SK-MEL-5 (cell line): ENCODE results near the gene DNTTIP2. TPM values are rescaled to one million over a fixed set of nuclear protein-coding genes. Genes with fewer than 3 reads are reported as not detected.
A peak's percentile ranks its signal among the peaks of the same experiment; 100 is the strongest.
"Not testable (repeated sequence)": the region's sequence is repeated elsewhere in the genome, so short reads cannot be mapped to it uniquely, and the experiment has no call there.

Experiments
- DNase-seq: peaks from one replicate; pipeline ENCODE4 v3.0.0-alpha.2; 2016; ENCODE audit warnings: low read depth, low spot score
- in situ Hi-C: cut with HindIII; loops from 2 replicates; pipeline ENCODE4 v1.10.0; 2016; ENCODE audit warnings: low sequenced_read_pairs, high pct_unique_total_duplicates, low pct_unique_long_range_greater_than_20kb
- total RNA-seq: library from RNA; depleted of rRNA; stranded (reverse); fragments of >200 nt; shearing (Covaris generic); gene quantifications from 2 replicates; pipeline ENCODE4 v1.2.3, GENCODE V29; 2014

DNTTIP2 gene
- total RNA-seq, 1 experiment from 2014 or later = 40.9 TPM

DNA sequence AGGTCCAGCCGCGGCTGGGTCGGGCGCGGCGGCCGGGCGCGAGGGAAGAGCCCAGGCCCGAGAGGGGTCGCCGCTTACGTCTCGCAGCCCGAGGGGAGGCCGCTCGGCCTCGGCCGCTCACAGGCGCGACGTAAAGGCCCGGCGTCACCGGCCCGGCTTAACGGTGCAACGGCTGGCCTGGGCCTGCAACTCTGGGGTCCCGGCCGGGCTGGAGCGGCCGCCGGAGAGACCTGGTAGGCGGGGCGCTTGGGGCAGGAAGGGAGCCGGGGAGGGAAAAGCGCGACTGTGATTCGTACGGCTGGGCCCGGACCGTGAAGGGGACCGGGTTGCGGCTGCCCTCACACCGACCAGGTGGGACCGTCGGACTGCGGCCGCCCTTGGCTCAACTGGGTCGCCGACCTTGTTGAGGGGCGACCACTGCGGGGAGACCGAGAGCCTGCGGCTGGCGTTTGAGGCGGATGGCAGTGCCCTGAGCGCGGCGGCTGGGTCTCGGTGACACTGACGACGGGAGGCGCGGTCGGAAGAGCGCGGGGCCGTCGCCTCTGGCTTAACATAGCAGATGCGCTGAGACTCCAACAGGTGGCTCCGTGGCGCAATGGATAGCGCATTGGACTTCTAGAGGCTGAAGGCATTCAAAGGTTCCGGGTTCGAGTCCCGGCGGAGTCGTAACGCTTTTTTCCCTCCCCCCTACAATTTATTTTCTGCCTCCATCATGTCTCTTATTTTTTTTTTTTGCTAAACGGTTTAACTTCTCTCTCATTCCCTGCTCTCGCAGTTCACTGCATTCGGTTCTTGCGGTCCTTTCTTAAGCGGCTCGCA is 31.8 kb downstream of the DNTTIP2 start:
- in situ Hi-C loops = no loop called here
- peak; percentile 84 for DNase-seq

GRCh38 chr1:93846206-93846991 is 32.6 kb downstream of the DNTTIP2 start:
- DNase-seq = peak; percentile 77
- in situ Hi-C loops = no loop called here

DNA sequence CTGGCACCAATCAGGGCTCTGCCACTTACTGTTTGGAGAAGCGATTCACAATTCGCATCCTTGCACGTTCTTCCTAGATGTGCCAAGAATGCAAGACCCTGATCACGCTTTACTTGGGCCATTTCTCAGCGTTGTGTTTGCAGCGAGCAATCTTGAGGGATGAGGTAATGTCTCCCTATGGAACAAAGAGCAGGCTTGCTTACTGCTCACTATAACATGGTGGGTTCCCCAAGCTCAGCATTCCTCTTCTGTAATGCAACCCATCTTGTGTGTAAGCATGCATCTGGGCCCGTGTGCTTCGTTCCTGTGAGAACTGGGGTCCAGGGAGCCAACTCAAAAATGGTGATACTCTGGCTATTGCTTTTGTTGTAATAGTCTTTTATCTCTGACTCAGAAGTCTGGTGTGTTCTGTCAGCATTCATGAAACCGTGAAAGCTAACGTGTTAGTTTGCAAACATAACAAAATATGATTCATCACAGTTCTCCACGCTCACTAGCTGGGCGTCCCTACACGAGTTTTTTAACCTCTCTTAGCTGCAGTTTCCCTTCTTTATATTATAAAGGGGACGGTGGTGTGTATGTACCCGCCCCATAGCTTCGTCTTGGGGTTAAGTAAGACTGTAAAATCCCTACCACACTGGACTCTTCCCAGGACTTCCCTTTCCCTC is 33.3 kb downstream of the DNTTIP2 start:
- no peak for DNase-seq
- in situ Hi-C loops = no loop called here

GRCh38 chr1:93844262-93845045 is 34.6 kb downstream of the DNTTIP2 start:
- in situ Hi-C loops = no loop called here
- DNase-seq = peak; percentile 81

DNA sequence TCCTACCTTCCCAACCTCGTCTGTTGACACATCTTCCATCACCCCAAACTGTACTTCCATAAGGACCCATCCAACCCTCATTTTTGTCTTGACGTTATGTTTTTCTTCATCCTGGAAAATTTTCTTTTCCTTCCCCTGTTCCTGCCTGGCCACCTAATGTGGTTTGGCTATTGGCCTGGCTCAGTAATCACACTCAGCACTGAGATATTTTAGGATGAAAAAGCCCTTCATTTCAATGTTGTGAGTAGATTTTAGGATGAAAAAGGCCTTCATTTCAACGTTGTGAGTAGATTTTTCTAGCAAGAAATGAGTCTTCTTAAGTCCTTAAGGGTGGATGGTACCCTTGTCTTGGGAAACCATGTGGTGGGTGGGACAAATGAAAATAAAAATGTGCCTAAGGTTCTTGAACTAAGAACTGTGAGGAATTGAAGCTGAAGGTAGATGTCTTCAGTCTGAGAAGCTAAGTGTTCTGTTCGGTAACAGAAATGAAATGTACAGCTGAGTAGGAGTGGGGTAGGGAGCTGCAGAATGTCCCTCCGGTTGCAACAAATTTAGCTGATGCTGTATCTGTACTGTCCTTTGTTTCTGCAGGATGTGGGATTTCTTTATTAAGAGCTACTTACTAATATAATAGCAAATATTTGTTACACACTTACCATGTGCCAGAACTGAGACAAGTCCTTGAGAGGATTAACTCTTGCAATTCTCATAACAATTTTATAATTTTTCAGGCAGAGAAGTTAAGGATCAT is 36.1 kb downstream of the DNTTIP2 start:
- in situ Hi-C loops = no loop called here
- no peak for DNase-seq

DNA sequence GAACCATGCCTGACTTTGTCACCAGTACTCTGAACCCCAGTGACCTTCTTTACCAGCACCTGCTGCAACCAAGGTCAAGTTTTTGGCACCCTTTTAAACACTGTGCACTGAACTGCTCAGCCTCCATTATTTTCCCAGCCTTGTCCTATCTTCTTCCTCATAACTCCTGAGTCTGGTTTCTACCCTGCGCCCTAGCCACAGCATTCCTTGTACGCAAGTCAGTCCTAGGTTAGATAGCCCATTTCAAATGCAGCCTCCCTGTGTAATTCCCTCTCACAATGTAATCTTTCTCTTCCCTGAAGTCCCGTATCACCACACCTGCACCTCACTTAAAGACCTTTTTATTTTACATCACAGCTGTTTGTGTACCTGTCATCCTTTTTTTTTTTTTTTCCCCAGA is 37.2 kb downstream of the DNTTIP2 start:
- DNase-seq = no peak
- in situ Hi-C loops = no loop called here

DNA sequence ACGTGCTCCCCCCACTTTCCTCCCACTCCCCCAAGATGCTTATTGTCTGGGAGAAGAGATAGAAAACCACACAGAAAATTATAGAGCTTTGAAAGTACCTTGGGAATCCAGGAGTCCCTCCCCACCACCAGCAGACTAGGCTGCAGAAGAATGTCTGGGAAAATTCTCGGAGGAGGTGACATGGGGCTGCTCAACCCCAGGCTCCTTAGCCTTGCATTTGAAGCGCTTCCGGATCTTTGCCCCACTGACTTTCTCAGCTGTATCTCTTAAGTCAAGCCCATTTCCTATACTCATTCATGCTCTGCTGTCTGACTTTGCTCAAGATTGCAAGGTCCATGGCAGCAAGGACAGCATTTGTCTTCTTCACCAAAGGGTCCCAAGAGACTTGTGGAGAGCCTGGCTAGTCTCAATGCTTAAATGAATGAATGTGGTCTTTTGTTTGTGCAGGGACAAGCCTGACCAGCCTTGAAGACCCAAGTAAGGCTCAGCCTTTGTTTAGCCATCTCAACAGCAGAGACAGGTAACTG is 38.0 kb downstream of the DNTTIP2 start:
- in situ Hi-C loops = no loop called here
- DNase-seq = no peak

- no peak for DNase-seq
- in situ Hi-C loops = no loop called here
Observed at GRCh38 chr1:93839753-93840152, 39.3 kb downstream of the DNTTIP2 start.

DNA sequence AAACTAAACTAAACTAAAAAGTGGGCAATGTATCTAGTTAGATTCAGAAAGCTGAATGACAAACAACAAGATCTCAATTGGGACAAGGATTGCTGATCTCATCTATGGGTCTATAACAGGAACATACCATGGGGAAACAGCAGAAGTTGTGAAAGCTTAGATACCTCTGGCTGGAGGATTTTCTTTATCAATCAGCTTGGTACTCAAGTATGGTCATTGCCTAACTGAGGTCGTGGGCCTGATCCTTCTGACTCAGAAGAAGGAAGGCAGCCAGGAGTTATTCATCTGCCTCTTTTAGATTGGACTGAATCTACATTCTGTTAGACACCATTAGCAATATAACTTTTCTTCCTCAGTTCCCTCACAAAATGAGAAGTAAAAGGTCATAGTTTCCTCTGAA is 39.7 kb downstream of the DNTTIP2 start:
- no peak for DNase-seq

GRCh38 chr1:93837961-93838360 is 41.0 kb downstream of the DNTTIP2 start:
- no peak for DNase-seq
- in situ Hi-C loops = no loop called here

More for the DNA sequence above, 39.7 kb downstream of the DNTTIP2 start:
- in situ Hi-C loops = no loop called here

DNA sequence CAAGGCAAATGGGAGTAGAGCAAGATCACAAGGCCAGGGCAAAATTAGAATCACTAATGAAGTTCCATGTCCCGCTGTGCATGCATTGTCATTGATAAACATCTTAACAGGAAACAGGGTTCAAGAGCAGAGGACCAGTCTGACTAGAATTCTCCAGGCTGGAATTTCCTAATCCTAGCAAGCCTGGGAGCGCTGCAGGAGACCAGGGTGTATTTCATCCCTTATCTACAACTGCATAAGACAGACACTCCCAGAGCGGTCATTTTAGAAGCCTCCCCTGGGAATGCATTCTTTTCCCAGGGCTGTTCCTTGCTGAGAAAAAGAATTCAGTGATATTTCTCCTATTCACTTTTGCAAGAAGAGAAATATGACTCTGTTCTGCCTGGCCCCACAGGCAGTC is 45.7 kb downstream of the DNTTIP2 start:
- in situ Hi-C loops, DNase-seq: not testable (repeated sequence)

DNA sequence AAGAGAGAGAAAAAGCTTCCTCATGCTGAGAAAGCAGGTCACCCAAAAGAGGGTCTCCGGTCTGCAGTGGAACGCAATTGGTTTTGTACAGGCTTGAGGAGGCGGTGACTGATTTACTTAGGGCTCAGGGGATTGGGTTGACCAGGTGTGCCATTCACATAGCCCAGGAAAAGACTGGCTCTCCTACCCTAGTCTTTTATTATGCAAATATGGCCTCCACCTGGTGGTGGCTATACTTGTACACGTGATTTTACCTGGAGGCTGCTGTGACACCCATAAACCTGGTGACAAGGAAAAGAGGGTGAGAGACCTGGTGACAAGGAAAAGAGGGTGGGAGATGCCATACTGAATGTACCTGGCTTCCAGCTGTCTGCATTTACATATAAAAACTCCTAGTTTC is 49.9 kb downstream of the DNTTIP2 start:
- in situ Hi-C loops = no loop called here
- DNase-seq = no peak

DNA sequence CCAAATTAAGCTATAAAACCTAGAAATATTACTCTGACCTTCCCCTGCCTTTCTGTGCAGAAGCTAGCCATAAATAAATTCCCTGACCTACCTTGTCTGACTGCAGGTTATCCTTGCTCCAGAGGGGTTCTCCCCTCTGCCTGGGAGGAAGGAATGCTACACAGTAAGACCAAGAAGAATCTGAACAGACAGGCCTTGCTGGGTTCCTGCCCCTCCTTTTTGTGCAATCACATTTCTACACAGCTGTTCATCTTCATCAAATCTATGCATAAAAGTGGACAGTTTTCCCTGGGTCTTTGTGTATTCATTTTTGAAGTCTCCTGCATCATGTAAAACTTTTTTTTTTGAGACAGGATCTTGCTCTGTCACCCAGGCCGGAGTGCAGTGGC is 50.6 kb downstream of the DNTTIP2 start:
- no peak for DNase-seq
- in situ Hi-C loops = no loop called here

GRCh38 chr1:93827633-93828366 is 51.2 kb downstream of the DNTTIP2 start:
- DNase-seq = no peak
- in situ Hi-C loops = no loop called here

DNA sequence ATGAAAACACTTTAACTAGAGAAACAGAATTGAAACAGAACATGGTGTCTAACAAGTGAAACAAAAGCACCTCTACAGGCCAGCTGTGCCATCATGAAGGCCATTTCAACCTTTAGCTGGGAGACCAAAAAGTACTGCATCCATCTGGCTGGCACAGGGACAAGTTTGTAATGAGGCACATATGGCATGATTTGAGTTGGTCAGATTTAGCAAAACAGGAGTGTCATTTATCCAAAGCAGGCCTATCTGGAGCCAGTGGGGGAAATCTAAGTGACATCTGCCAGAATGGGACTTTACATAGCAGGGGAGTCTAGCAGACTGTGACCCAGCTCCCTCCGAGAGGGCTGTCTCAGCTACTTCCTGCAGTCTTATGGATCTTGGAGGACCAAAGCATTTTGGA is 51.9 kb downstream of the DNTTIP2 start:
- DNase-seq = no peak
- in situ Hi-C loops = no loop called here

DNA sequence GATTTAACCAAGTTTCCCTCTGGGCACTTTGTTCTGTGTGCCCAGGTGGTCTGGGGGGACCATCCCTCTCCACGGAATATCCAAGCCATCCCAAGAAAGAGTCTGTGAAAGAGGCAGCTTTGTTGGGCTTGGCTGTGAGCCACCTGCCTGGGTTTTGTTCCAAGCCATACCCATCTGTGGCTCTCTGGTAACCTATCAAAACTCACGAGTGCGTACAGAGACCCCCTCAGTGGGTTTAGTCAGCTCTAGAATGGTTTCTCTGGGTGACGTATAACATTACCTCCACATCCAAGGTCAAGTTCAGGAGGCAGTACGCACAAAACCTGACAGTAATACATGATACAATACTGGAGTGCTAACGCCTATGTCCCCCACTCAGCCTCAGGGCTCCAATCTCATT is 54.2 kb downstream of the DNTTIP2 start:
- in situ Hi-C loops = no loop called here
- no peak for DNase-seq
